ENCODE measurements around the gene GP1BB. TPM values are rescaled to one million over a fixed set of nuclear protein-coding genes. Genes with fewer than 3 reads are reported as not detected.

Gene GP1BB
- total RNA-seq, 1 donor from 2014 or later: not detected

- no peak for DNase-seq
- no peak for ATAC-seq
- intact Hi-C loops (cut with micrococcal nuclease): no loop called here
Observed at GRCh38 chr22:19760951-19761724, 37.8 kb downstream of the GP1BB start.

- no peak for DNase-seq
- intact Hi-C loops (cut with micrococcal nuclease): no loop called here
- no peak for ATAC-seq
Observed at GRCh38 chr22:19761725-19762567, 38.6 kb downstream of the GP1BB start.

DNA sequence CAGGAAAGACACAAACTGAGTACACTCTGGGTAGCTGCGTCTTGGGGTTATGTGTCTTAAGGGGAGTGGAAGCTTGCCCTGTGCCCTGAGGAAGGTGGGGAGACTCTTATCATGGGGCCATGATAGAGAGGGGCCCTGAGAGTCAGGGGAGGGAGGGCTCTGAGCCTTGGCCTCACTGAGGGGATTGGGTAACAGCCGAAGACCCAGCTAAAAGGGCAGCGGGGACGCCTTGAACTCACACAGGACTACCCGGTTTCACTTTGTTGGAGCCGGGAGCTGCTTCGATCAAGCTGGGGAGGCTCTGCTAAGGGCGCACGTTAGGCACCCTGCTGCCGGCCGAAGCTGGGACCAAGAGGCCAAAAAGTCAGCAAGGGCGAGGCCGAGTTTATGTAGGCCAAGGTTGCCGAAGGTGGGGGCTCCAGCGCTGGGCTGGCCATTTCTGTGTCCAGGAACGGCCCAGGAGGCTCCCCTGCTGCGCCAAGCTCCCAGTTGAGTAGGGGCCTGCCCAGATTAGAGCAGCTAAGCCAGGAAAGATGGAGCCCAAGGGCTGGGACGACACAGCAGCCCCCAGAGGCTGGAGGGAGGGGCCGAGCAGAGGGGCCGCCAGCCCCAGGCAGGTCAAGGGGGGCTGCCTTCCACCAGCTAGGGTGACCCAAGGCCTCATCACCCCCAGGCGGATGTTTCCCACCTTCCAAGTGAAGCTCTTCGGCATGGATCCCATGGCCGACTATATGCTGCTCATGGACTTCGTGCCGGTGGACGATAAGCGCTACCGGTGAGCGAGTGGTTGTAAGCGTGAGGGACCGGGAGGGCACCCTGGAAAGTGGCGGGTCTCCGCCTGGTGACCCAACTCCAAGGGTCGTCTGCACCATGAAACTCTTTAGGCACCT, 39.5 kb downstream of the GP1BB start:
- intact Hi-C loops (cut with micrococcal nuclease): no loop called here
- DNase-seq: no peak
- no peak for ATAC-seq

DNA sequence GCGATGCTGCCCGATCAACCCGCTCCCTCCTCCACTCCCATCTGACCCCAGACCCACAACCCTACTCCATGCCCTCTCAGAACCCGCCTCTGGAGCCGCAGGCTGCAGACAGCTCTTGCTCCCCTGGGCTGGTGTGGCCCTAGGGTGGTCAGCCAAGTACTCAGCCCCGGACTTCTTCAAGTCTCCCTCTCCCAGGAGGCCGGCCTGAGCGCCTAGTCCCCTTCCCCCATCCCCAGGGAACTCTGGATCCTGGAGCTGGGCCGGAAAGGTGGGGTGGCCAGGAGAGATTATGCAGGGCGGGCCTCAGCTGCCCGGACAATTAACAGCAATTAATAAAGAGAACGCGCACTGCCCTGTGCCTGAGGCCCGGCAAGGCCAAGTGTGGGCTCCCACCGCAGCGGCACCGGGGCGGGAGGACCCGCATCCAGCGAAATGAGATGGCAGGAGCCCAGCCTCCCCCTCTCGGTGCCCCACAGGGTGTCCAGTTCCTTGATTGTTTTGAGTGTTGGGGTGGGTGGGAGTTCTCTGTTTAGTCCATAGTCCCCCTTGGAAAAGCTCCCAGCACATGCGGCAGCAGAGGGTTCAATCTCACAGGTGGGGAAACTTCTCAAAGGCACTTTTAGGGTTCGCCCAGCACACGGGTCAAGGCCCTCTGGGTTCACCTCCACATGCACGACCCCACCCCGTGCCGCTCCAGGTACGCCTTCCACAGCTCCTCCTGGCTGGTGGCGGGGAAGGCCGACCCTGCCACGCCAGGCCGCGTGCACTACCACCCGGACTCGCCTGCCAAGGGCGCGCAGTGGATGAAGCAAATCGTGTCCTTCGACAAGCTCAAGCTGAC, 40.3 kb downstream of the GP1BB start:
- DNase-seq (no peak), ATAC-seq (no peak)
- intact Hi-C loops (cut with micrococcal nuclease): no loop called here

GRCh38 chr22:19764299-19764593, 40.9 kb downstream of the GP1BB start:
- intact Hi-C loops (cut with micrococcal nuclease): no loop called here
- DNase-seq (no peak), ATAC-seq (no peak)

DNA sequence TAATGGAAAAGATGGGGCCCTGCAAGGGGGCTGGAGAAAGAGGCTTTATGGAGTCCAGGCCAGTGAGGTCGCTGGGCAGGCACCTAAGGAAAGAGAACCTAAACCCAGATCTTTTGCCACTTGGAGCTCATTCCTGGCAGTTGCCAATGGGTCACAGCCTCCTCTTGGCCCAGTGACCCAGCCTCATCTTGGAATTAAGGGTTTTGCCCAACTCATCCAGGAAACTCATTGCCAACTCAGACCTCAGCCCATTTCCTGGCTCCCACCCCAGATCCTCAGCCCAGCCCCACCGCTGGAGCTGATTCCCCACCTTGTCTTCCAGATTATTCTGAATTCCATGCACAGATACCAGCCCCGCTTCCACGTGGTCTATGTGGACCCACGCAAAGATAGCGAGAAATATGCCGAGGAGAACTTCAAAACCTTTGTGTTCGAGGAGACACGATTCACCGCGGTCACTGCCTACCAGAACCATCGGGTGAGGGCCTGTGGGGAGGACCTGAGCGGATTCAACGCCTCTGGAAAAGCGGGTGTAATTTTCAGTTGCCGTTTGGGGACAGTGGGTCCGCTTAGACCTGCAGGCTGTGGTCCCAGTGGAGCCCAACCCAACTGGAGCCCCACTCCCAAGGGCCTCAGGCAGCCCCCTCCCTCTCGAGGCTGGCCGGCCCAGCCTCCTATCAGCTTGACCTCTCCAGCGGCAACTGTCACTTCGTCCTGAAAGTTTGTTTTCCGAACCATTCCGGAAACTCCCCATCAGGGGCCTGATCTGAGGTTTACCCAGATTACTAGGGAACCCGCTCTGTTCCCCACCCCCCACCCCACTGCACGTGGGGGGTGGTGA, 41.5 kb downstream of the GP1BB start:
- intact Hi-C loops (cut with micrococcal nuclease): no loop called here
- ATAC-seq: no peak

DNA sequence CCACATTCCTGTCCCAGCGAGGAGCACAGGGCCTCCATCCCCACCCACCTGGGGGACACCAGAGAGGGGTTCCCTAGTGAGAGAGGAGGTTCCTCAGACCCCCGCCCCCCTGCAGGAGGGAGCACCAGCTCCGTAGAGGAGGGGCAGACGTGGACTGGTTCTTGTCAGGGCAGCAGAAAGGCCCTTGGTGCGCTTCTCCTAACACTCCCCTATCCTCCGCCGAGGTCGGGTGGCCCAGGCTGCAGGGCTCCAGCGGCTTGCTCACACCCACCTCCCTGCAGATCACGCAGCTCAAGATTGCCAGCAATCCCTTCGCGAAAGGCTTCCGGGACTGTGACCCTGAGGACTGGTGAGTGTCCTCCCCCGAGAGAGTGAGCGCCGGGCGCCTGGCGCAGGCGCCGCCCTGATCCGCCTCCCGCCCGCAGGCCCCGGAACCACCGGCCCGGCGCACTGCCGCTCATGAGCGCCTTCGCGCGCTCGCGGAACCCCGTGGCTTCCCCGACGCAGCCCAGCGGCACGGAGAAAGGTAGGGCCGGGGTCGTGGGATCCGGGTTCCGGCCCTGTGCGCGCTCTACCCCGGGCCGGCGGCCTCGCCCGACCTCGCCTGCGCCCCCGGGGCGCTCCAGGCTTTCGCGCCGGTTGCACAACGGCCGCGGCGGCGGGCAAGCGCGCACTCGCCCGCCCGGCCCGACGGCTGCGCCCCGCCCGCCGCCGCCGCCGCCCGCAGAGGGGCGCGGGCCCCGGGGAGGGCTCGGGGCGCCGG, 42.3 kb downstream of the GP1BB start:
- DNase-seq (peak; percentile 55), ATAC-seq (peak; percentile 44)
- intact Hi-C loops (cut with micrococcal nuclease): no loop called here

More for the DNA sequence above, 41.5 kb downstream of the GP1BB start:
- DNase-seq: no peak

DNA sequence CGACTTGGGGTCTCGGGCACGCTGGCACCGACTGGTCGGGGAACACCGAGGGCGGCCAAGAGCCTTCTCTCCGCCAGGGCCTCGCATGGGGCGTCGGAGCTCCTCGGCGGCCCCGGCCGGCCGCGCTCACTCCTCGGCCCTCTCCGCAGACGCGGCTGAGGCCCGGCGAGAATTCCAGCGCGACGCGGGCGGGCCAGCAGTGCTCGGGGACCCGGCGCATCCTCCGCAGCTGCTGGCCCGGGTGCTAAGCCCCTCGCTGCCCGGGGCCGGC, 42.8 kb downstream of the GP1BB start:
- no peak for ATAC-seq
- intact Hi-C loops (cut with micrococcal nuclease): no loop called here

DNA sequence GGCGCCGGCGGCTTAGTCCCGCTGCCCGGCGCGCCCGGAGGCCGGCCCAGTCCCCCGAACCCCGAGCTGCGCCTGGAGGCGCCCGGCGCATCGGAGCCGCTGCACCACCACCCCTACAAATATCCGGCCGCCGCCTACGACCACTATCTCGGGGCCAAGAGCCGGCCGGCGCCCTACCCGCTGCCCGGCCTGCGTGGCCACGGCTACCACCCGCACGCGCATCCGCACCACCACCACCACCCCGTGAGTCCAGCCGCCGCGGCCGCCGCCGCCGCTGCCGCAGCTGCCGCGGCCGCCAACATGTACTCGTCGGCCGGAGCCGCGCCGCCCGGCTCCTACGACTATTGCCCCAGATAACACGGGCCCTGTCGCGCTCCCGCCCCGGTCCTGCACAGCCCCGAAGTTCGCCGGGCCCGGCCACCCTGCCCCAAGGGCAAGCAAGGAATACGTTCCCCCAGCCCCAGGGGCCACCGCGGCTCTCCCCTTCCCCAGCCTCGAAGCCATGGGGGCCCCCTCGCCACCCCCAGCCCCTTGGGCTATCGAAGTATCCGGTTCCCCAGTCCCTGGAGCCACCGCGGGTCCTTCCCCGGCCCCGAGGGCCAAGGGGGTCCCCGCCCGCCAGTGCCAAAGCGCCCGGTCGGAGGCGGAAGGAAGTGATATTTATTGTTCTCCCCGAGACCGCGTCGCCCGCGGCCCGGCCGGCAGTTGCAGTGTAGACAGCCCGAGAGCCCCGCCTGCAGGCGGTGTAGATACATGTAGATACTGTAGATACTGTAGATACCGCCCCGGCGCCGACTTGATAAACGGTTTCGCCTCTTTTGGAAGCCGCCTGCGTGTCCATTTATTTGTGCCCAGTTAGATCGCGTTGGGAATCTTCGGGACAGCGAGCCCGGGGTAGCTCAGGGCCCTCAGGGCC, 43.4 kb downstream of the GP1BB start:
- ATAC-seq (peak; percentile 66), DNase-seq (peak; percentile 74)
- intact Hi-C loops (cut with micrococcal nuclease): no loop called here

More for the DNA sequence above, 42.8 kb downstream of the GP1BB start:
- peak; percentile 24 for DNase-seq

GRCh38 chr22:19767427-19768341, 44.3 kb downstream of the GP1BB start:
- peak; percentile 66 for DNase-seq
- ATAC-seq: peak; percentile 59
- intact Hi-C loops (cut with micrococcal nuclease): no loop called here

DNA sequence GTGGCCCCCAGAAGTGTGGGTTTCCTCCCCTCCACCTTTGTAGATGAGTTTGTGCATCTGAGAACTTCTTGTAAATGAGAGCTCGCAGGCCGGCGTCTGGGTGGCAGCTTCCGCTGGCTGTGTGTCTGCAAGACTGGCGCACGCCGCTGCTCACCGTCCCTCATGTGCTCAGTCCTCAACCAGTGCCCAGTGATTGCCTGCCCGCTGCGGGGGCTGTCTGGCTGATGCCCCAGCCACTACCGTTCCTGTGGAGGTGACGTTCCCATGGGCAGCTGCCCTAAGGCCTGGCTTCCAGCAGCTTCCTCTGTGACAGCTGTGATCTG, 46.0 kb downstream of the GP1BB start:
- peak; percentile 22 for DNase-seq
- intact Hi-C loops (cut with micrococcal nuclease): no loop called here
- no peak for ATAC-seq

GRCh38 chr22:19770349-19771220, 47.2 kb downstream of the GP1BB start:
- intact Hi-C loops (cut with micrococcal nuclease): no loop called here
- peak; percentile 27 for DNase-seq

DNA sequence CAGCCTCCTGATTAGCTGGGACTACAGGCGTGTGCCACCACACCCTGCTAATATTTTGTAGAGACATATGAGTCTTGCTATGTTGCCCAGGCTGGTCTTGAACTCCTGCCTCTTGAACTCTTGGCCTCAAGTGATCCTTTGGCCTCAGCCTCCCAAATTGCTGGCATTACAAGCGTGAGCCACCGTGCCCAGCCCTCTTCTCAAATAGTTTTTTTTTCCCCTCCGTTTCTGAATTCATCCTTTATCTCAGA, 49.0 kb downstream of the GP1BB start:
- intact Hi-C loops (cut with micrococcal nuclease): no loop called here
- no peak for ATAC-seq
- DNase-seq: no peak

More at GRCh38 chr22:19770349-19771220, 47.2 kb downstream of the GP1BB start:
- no peak for ATAC-seq

- intact Hi-C loops (cut with micrococcal nuclease): no loop called here
- DNase-seq (peak; percentile 44), ATAC-seq (peak; percentile 21)
Observed at GRCh38 chr22:19772673-19773469, 49.5 kb downstream of the GP1BB start.
